WTC11 (cell line): ENCODE measurements around the gene IL20RA. TPM values are rescaled to one million over a fixed set of nuclear protein-coding genes. Genes with fewer than 3 reads are reported as not detected.

Experiments used
- ATAC-seq: fragments of 200-7000 bp; cut with Tn5 transposase; 2 replicates; pipeline ENCODE4 v1.10.0; 2021; ENCODE audit warnings: mild to moderate bottlenecking, moderate library complexity
- CTCF ChIA-PET: fragments of 300-600 bp; sonication (Branson Sonifier 250); formaldehyde crosslinking; loops from one replicate; lab custom pipeline; 2021; ENCODE audit warnings: antibody characterized with exemption; lab: Charles Lee
- POLR2A ChIA-PET: fragments of 350-600 bp; sonication (Branson Sonifier 250); formaldehyde crosslinking; loops from one replicate; lab custom pipeline; 2021; ENCODE audit warnings: antibody characterized with exemption; lab: Charles Lee
- DNase-seq: peaks from one replicate; pipeline ENCODE4 v3.0.0; 2021; ENCODE audit warnings: low spot score
- H3K27ac Mint-ChIP-seq: 2 replicates; pipeline ENCODE4 v1.8.0; 2021; ENCODE audit warnings: mixed read lengths
- H3K27me3 Mint-ChIP-seq: 2 replicates; pipeline ENCODE4 v1.8.0; 2021; ENCODE audit warnings: low read depth, mild to moderate bottlenecking, moderate library complexity, mixed read lengths
- H3K36me3 Mint-ChIP-seq: 2 replicates; pipeline ENCODE4 v1.8.0; 2021; ENCODE audit warnings: mixed read lengths
- H3K4me1 Mint-ChIP-seq: 2 replicates; pipeline ENCODE4 v1.8.0; 2022; ENCODE audit warnings: mixed read lengths
- H3K4me3 Mint-ChIP-seq: 2 replicates; pipeline ENCODE4 v1.8.0; 2021; ENCODE audit warnings: mild to moderate bottlenecking, moderate library complexity, mixed read lengths
- H3K9me3 Mint-ChIP-seq: 2 replicates; pipeline ENCODE4 v1.8.0; 2021; ENCODE audit warnings: mixed read lengths
- ATF1 ChIP-seq: sonication (generic); formaldehyde crosslinking; IDR thresholded peaks from 2 replicates; pipeline ENCODE4 v1.8.1; 2023; ENCODE audit warnings: mild to moderate bottlenecking, moderate library complexity, missing genetic modification reagents
- CBFB ChIP-seq: sonication (generic); formaldehyde crosslinking; IDR thresholded peaks from 2 replicates; pipeline ENCODE4 v1.8.1; 2022; ENCODE audit warnings: mild to moderate bottlenecking, low read depth, missing genetic modification reagents
- ELF4 ChIP-seq: sonication (generic); formaldehyde crosslinking; IDR thresholded peaks from 2 replicates; pipeline ENCODE4 v1.8.1; 2022; ENCODE audit warnings: low read depth, mild to moderate bottlenecking, moderate library complexity, missing genetic modification reagents
- FOXJ3 ChIP-seq: sonication (generic); formaldehyde crosslinking; IDR thresholded peaks from 2 replicates; pipeline ENCODE4 v1.9.0; 2021; ENCODE audit warnings: missing genetic modification reagents, mild to moderate bottlenecking, borderline replicate concordance
- FOXK1 ChIP-seq: sonication (generic); formaldehyde crosslinking; IDR thresholded peaks from 2 replicates; pipeline ENCODE4 v1.8.0; 2022; ENCODE audit warnings: mild to moderate bottlenecking, moderate library complexity, missing genetic modification reagents
- JUN ChIP-seq: sonication (generic); formaldehyde crosslinking; IDR thresholded peaks from 2 replicates; pipeline ENCODE4 v1.8.0; 2023; ENCODE audit warnings: mild to moderate bottlenecking, missing genetic modification reagents
- NFATC4 ChIP-seq: fragments of 250-450 bp; sonication (Bioruptor Pico); IDR thresholded peaks from 2 replicates; pipeline ENCODE4 v1.9.0; 2021; ENCODE audit warnings: mild to moderate bottlenecking
- RORB ChIP-seq: fragments of 250-450 bp; sonication (Bioruptor Pico); IDR thresholded peaks from 2 replicates; pipeline ENCODE4 v1.9.0; 2021; ENCODE audit warnings: mild to moderate bottlenecking
- SMAD3 ChIP-seq: sonication (generic); formaldehyde crosslinking; IDR thresholded peaks from 2 replicates; pipeline ENCODE4 v1.8.0; 2022; ENCODE audit warnings: missing genetic modification reagents, mild to moderate bottlenecking, borderline replicate concordance
- ZNF219 ChIP-seq: sonication (generic); formaldehyde crosslinking; IDR thresholded peaks from 2 replicates; pipeline ENCODE4 v1.8.0; 2023; ENCODE audit warnings: missing genetic modification reagents, mild to moderate bottlenecking, borderline replicate concordance
- ZNF416 ChIP-seq: fragments of 250-450 bp; sonication (Bioruptor Pico); IDR thresholded peaks from 2 replicates; pipeline ENCODE4 v1.9.0; 2021; ENCODE audit warnings: mild to moderate bottlenecking, inconsistent platforms
- ZNF423 ChIP-seq: fragments of 250-450 bp; sonication (Bioruptor Pico); IDR thresholded peaks from 2 replicates; pipeline ENCODE4 v2.1.2; 2022; ENCODE audit warnings: mild to moderate bottlenecking, moderate library complexity
- ZNF671 ChIP-seq: fragments of 250-450 bp; sonication (Bioruptor Pico); IDR thresholded peaks from 2 replicates; pipeline ENCODE4 v1.8.0; 2021; ENCODE audit warnings: mild to moderate bottlenecking
- total RNA-seq: library from RNA; stranded (reverse); gene quantifications from 3 replicates; pipeline ENCODE4 v1.2.3, GENCODE V29; 2021
- TF ChIP-seq, protein P1 (sequence below): fragments of 250-450 bp; sonication (Bioruptor Pico); IDR thresholded peaks from 2 replicates; pipeline ENCODE4 v1.8.0; 2021; ENCODE audit warnings: mild to moderate bottlenecking
- TF ChIP-seq, protein P2 (sequence below): sonication (generic); formaldehyde crosslinking; IDR thresholded peaks from 2 replicates; pipeline ENCODE4 v1.8.0; 2023; ENCODE audit warnings: missing genetic modification reagents
- TF ChIP-seq, protein P3 (sequence below): sonication (generic); formaldehyde crosslinking; IDR thresholded peaks from 2 replicates; pipeline ENCODE4 v1.8.1; 2022; ENCODE audit warnings: mild to moderate bottlenecking, moderate library complexity, missing genetic modification reagents
- TF ChIP-seq, protein P4 (sequence below): sonication (generic); formaldehyde crosslinking; IDR thresholded peaks from 2 replicates; pipeline ENCODE4 v1.8.1; 2022; ENCODE audit warnings: low read depth, mild to moderate bottlenecking, moderate library complexity, missing genetic modification reagents, borderline replicate concordance
- TF ChIP-seq, protein P5 (sequence below): sonication (generic); formaldehyde crosslinking; conservative IDR thresholded peaks from 2 replicates; pipeline ENCODE4 v1.8.1; 2023; ENCODE audit warnings: mild to moderate bottlenecking, low read depth, missing genetic modification reagents, moderate library complexity
- TF ChIP-seq, protein P6 (sequence below): sonication (generic); formaldehyde crosslinking; IDR thresholded peaks from 2 replicates; pipeline ENCODE4 v1.8.0; 2023; ENCODE audit warnings: missing genetic modification reagents, mild to moderate bottlenecking, borderline replicate concordance
- TF ChIP-seq, protein P7 (sequence below): fragments of 250-450 bp; sonication (Bioruptor Pico); IDR thresholded peaks from 2 replicates; pipeline ENCODE4 v2.1.2; 2022; ENCODE audit warnings: mild to moderate bottlenecking, moderate library complexity

Gene IL20RA
- total RNA-seq, 1 experiment from 2014 or later, result 1.3 TPM

DNA sequence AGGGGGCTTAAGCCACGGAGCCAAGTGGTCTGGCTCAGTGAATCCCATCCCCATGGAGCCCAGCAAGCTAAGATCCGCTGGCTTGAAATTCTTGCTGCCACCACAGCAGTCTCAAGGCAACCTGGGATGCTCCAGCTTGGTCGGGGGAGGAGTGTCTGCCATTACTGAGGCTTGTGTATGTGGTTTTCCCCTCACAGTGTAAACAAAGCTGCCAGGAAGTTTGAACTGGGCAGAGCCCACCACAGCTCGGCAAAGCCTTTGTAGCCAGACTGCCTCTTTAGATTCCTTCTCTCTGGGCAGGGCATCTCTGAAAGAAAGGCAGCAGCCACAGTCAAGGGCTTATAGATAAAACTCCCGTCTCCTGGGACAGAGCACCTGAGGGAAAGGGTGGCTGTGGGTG is 25.5 kb upstream of the IL20RA start:
- DNase-seq (no peak), ATAC-seq (no peak)
- Mint-ChIP-seq H3K4me1 (peaks cover 10% of the 10 kb centered on the region), H3K27me3 (no peaks in the 10 kb centered on the region; the same call in 1 of the 2 replicates), H3K36me3 (peaks cover 12% of the 10 kb centered on the region), H3K27ac (no peak overlapping the region), H3K9me3 (peaks cover 35% of the 10 kb centered on the region), H3K4me3 (no peak overlapping the region)
- CTCF ChIA-PET, result no interaction called here
- POLR2A ChIA-PET, result no interaction called here
- TF ChIP-seq ZNF423, result no peak
- TF ChIP-seq, protein P1, sequence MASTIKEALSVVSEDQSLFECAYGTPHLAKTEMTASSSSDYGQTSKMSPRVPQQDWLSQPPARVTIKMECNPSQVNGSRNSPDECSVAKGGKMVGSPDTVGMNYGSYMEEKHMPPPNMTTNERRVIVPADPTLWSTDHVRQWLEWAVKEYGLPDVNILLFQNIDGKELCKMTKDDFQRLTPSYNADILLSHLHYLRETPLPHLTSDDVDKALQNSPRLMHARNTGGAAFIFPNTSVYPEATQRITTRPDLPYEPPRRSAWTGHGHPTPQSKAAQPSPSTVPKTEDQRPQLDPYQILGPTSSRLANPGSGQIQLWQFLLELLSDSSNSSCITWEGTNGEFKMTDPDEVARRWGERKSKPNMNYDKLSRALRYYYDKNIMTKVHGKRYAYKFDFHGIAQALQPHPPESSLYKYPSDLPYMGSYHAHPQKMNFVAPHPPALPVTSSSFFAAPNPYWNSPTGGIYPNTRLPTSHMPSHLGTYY (CRISPR knock-in tag), result no peak
- no peak for TF ChIP-seq CBFB (CRISPR knock-in tag)
- no peak for TF ChIP-seq ELF4 (CRISPR knock-in tag)
- TF ChIP-seq, protein P2, sequence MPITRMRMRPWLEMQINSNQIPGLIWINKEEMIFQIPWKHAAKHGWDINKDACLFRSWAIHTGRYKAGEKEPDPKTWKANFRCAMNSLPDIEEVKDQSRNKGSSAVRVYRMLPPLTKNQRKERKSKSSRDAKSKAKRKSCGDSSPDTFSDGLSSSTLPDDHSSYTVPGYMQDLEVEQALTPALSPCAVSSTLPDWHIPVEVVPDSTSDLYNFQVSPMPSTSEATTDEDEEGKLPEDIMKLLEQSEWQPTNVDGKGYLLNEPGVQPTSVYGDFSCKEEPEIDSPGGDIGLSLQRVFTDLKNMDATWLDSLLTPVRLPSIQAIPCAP (CRISPR knock-in tag), result no peak
- no peak for TF ChIP-seq ZNF219 (CRISPR knock-in tag)

DNA sequence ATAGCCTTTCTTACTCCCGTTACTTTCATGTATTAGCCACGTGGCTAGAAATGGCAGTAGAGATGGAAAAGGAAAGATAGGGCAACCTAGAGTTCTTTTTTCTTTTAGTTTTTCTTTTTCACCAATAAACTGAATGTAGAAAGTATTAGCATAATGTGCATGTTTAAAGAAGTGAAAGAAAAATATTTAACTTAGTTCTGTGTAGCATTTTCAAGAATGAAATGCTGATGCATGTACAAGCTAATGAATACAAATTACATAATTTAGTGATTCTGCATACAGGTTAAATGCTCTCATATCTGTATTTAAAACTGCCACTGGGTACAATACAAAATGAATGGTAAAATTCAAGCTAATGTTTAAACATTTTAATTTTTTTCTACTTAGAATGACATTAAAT is 22.6 kb upstream of the IL20RA start:
- Mint-ChIP-seq H3K9me3 (peaks cover 17% of the 10 kb centered on the region), H3K4me3 (no peak overlapping the region), H3K4me1 (peaks cover 13% of the 10 kb centered on the region), H3K27me3 (no peaks in the 10 kb centered on the region; the same call in 1 of the 2 replicates)
- POLR2A ChIA-PET, result no interaction called here
- DNase-seq, result no peak
- TF ChIP-seq, protein P3, sequence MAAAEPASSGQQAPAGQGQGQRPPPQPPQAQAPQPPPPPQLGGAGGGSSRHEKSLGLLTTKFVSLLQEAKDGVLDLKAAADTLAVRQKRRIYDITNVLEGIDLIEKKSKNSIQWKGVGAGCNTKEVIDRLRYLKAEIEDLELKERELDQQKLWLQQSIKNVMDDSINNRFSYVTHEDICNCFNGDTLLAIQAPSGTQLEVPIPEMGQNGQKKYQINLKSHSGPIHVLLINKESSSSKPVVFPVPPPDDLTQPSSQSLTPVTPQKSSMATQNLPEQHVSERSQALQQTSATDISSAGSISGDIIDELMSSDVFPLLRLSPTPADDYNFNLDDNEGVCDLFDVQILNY, result no peak
- TF ChIP-seq ZNF416 (CRISPR knock-in tag), result no peak
- TF ChIP-seq NFATC4 (CRISPR knock-in tag), result no peak
- TF ChIP-seq, all 79 proteins: peak for 0
- CTCF ChIA-PET, result no interaction called here
- H3K27ac Mint-ChIP-seq, result no peak overlapping the region
- ATAC-seq, result no peak
- peaks cover 12% of the 10 kb centered on the region for H3K36me3 Mint-ChIP-seq

DNA sequence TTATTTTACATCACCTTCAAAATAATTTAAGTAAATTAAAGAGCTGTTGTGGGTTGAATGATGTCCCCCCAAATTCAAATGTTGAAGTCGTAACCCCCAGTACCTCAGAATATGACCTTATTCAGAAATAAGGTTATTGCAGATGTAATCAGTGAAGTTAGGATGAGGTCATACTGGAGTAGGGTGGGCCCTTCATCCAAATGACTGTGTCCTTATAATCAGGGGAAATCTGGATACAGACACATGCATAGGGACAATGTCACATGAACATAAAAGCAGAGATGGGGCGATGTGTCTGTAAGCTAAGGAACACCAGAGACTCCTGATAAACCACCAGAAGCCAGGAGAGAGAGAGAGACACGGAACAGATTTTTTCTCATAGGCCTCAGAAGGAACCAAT is 13.3 kb upstream of the IL20RA start:
- Mint-ChIP-seq H3K36me3 (no peaks in the 10 kb centered on the region), H3K27me3 (no peaks in the 10 kb centered on the region), H3K27ac (no peak overlapping the region), H3K4me3 (no peak overlapping the region)
- no peak for DNase-seq
- no peak for ATAC-seq
- TF ChIP-seq, protein P4, sequence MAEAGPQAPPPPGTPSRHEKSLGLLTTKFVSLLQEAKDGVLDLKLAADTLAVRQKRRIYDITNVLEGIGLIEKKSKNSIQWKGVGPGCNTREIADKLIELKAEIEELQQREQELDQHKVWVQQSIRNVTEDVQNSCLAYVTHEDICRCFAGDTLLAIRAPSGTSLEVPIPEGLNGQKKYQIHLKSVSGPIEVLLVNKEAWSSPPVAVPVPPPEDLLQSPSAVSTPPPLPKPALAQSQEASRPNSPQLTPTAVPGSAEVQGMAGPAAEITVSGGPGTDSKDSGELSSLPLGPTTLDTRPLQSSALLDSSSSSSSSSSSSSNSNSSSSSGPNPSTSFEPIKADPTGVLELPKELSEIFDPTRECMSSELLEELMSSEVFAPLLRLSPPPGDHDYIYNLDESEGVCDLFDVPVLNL (CRISPR knock-in tag), result no peak
- TF ChIP-seq, protein P5, sequence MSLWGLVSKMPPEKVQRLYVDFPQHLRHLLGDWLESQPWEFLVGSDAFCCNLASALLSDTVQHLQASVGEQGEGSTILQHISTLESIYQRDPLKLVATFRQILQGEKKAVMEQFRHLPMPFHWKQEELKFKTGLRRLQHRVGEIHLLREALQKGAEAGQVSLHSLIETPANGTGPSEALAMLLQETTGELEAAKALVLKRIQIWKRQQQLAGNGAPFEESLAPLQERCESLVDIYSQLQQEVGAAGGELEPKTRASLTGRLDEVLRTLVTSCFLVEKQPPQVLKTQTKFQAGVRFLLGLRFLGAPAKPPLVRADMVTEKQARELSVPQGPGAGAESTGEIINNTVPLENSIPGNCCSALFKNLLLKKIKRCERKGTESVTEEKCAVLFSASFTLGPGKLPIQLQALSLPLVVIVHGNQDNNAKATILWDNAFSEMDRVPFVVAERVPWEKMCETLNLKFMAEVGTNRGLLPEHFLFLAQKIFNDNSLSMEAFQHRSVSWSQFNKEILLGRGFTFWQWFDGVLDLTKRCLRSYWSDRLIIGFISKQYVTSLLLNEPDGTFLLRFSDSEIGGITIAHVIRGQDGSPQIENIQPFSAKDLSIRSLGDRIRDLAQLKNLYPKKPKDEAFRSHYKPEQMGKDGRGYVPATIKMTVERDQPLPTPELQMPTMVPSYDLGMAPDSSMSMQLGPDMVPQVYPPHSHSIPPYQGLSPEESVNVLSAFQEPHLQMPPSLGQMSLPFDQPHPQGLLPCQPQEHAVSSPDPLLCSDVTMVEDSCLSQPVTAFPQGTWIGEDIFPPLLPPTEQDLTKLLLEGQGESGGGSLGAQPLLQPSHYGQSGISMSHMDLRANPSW (CRISPR knock-in tag), result no peak
- TF ChIP-seq ZNF423 (no peak), JUN (CRISPR knock-in tag) (no peak), FOXJ3 (CRISPR knock-in tag) (no peak), RORB (CRISPR knock-in tag) (no peak), ZNF671 (no peak), SMAD3 (CRISPR knock-in tag) (no peak), ELF4 (CRISPR knock-in tag) (no peak), FOXK1 (CRISPR knock-in tag) (no peak), ATF1 (no peak)
- TF ChIP-seq, protein P6, sequence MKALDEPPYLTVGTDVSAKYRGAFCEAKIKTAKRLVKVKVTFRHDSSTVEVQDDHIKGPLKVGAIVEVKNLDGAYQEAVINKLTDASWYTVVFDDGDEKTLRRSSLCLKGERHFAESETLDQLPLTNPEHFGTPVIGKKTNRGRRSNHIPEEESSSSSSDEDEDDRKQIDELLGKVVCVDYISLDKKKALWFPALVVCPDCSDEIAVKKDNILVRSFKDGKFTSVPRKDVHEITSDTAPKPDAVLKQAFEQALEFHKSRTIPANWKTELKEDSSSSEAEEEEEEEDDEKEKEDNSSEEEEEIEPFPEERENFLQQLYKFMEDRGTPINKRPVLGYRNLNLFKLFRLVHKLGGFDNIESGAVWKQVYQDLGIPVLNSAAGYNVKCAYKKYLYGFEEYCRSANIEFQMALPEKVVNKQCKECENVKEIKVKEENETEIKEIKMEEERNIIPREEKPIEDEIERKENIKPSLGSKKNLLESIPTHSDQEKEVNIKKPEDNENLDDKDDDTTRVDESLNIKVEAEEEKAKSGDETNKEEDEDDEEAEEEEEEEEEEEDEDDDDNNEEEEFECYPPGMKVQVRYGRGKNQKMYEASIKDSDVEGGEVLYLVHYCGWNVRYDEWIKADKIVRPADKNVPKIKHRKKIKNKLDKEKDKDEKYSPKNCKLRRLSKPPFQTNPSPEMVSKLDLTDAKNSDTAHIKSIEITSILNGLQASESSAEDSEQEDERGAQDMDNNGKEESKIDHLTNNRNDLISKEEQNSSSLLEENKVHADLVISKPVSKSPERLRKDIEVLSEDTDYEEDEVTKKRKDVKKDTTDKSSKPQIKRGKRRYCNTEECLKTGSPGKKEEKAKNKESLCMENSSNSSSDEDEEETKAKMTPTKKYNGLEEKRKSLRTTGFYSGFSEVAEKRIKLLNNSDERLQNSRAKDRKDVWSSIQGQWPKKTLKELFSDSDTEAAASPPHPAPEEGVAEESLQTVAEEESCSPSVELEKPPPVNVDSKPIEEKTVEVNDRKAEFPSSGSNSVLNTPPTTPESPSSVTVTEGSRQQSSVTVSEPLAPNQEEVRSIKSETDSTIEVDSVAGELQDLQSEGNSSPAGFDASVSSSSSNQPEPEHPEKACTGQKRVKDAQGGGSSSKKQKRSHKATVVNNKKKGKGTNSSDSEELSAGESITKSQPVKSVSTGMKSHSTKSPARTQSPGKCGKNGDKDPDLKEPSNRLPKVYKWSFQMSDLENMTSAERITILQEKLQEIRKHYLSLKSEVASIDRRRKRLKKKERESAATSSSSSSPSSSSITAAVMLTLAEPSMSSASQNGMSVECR (CRISPR knock-in tag), result no peak
- TF ChIP-seq, protein P7, sequence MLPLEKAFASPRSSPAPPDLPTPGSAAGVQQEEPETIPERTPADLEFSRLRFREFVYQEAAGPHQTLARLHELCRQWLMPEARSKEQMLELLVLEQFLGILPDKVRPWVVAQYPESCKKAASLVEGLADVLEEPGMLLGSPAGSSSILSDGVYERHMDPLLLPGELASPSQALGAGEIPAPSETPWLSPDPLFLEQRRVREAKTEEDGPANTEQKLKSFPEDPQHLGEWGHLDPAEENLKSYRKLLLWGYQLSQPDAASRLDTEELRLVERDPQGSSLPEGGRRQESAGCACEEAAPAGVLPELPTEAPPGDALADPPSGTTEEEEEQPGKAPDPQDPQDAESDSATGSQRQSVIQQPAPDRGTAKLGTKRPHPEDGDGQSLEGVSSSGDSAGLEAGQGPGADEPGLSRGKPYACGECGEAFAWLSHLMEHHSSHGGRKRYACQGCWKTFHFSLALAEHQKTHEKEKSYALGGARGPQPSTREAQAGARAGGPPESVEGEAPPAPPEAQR, result no peak
- TF ChIP-seq, all 79 proteins: peak for 0
- H3K4me1 Mint-ChIP-seq, result peaks cover 8% of the 10 kb centered on the region; the same call in 1 of the 2 replicates
- ChIA-PET POLR2A (interaction anchor here (1.2 kb wide), 1 partner anchor 218 kb away, joined by 3 read pairs; no protein-coding TSS in a partner anchor), CTCF (no interaction called here)
- no peaks in the 10 kb centered on the region for H3K9me3 Mint-ChIP-seq
